Measurements from ENCODE around the gene HS2ST1.

DNA sequence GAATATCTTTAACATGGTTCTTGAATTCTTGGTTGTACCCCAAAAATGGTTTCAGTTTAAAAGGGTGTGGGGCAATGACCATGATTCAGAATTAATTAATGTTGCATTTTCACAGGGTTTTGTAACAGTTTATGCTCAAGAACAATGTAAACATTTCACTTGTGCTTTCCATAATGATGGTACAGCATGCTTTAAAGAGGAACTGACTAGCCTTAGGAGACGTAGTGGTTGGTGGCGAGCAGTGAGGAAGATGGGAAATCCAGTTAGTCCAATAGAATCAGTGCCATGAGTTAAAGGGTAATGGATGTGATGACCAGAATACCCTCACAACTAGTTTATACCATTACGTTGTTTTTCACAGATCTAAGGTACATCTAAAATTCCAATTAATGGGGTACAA lies 138.0 kb downstream of the HS2ST1 start:
- TF ChIP-seq CTCF (IDR thresholded peaks at IDR 0.05) (no peak), POLR2A (IDR thresholded peaks at IDR 0.05) (no peak)

All from ovary (tissue), 3 donors.